CD14-positive monocyte (primary cell): ENCODE measurements around the gene FAM237A. TPM values are rescaled to one million over a fixed set of nuclear protein-coding genes. Genes with fewer than 3 reads are reported as not detected.

ENCODE experiments used
- DNase-seq, 3 donors: peaks; one replicate each; pipeline ENCODE4 v3.0.0-alpha.2; 2011 to 2022
- H2AFZ ChIP-seq: 2 replicates; pipeline ENCODE4 v1.6.0; 2012; ENCODE audit warnings: mild to moderate bottlenecking, low read depth, low read length, inconsistent platforms; ENCODE audit not compliant: insufficient read depth, poor library complexity, severe bottlenecking
- H3K27ac ChIP-seq, 2 donors: 1 replicate in 1 of 2; 2 replicates in 1 of 2; pipeline ENCODE4 v1.5.1; 2012 to 2013; ENCODE audit warnings: low read length in 2 of 2, control low read depth in 1 of 2, inconsistent platforms in 1 of 2, low read depth in 1 of 2, mild to moderate bottlenecking in 1 of 2
- H3K27me3 ChIP-seq, 2 donors: one replicate each; pipeline versions ENCODE4 v1.6.0 to v1.6.1; 2011 to 2013; ENCODE audit warnings: low read length in 2 of 2; ENCODE audit not compliant: control insufficient read depth in 2 of 2, insufficient read depth in 2 of 2
- H3K36me3 ChIP-seq, 2 donors: replicated peaks in 1 of 2; 1 replicate in 1 of 2; 2 replicates in 1 of 2; pipeline versions ENCODE4 v1.5.1 to v1.6.1; 2012 to 2013; ENCODE audit warnings: low read length in 2 of 2, control low read depth in 1 of 2, inconsistent platforms in 1 of 2, mild to moderate bottlenecking in 1 of 2; ENCODE audit not compliant: insufficient read depth in 2 of 2, control insufficient read depth in 1 of 2
- H3K4me1 ChIP-seq, 2 donors: 1 replicate in 1 of 2; 2 replicates in 1 of 2; pipeline versions ENCODE4 v1.5.1 to v1.6.1; 2012 to 2013; ENCODE audit warnings: low read length in 2 of 2, control low read depth in 1 of 2, inconsistent platforms in 1 of 2, mild to moderate bottlenecking in 1 of 2, moderate library complexity in 1 of 2; ENCODE audit not compliant: insufficient read depth in 2 of 2, control insufficient read depth in 1 of 2
- H3K4me2 ChIP-seq: replicated peaks from 2 replicates; pipeline ENCODE3; 2012; ENCODE audit warnings: low read length, moderate library complexity, mild to moderate bottlenecking; ENCODE audit not compliant: poor library complexity, severe bottlenecking; ENCODE audit errors: extremely low read depth
- H3K4me3 ChIP-seq, 3 experiments: fragments of 200-600 bp in 1 of 3; sonication (generic) in 1 of 3; replicated peaks in 1 of 3; 1 replicate in 2 of 3; 2 replicates in 1 of 3; pipeline ENCODE4 v1.5.1; 2011 to 2013; ENCODE audit warnings: low read length in 3 of 3, mild to moderate bottlenecking in 3 of 3, control low read depth in 2 of 3, low read depth in 2 of 3, inconsistent platforms in 1 of 3, moderate library complexity in 1 of 3
- H3K79me2 ChIP-seq: 2 replicates; pipeline ENCODE4 v1.6.0; 2012; ENCODE audit warnings: mild to moderate bottlenecking, control low read depth, inconsistent platforms, low read length, moderate library complexity; ENCODE audit not compliant: insufficient read depth
- H3K9ac ChIP-seq: 2 replicates; pipeline ENCODE4 v1.6.0; 2017; ENCODE audit warnings: low read length, mild to moderate bottlenecking; ENCODE audit not compliant: insufficient read depth, poor library complexity, severe bottlenecking
- H3K9me3 ChIP-seq, 2 donors: replicated peaks in 1 of 2; 1 replicate in 1 of 2; 2 replicates in 1 of 2; pipeline versions ENCODE4 v1.5.1 to v1.6.1; 2012 to 2013; ENCODE audit warnings: low read length in 2 of 2, control low read depth in 1 of 2; ENCODE audit not compliant: control insufficient read depth in 1 of 2, insufficient read depth in 1 of 2
- H4K20me1 ChIP-seq: 2 replicates; pipeline ENCODE4 v1.6.0; 2012; ENCODE audit warnings: mild to moderate bottlenecking, low read length, control low read depth, moderate library complexity; ENCODE audit not compliant: insufficient read depth
- H3K27ac Mint-ChIP-seq, 7 donors: one replicate each; pipeline ENCODE4 v1.8.0; 2020; ENCODE audit warnings: mild to moderate bottlenecking in 7 of 7, mixed read lengths in 7 of 7, moderate library complexity in 6 of 7, inconsistent platforms in 2 of 7
- H3K27me3 Mint-ChIP-seq, 3 donors: one replicate each; pipeline ENCODE4 v1.8.0; 2021 to 2022; ENCODE audit warnings: low read depth in 3 of 3, mild to moderate bottlenecking in 3 of 3, mixed read lengths in 3 of 3, moderate library complexity in 3 of 3, inconsistent platforms in 1 of 3
- H3K36me3 Mint-ChIP-seq, 2 donors: one replicate each; pipeline ENCODE4 v1.8.0; 2020; ENCODE audit warnings: mixed read lengths in 2 of 2, inconsistent platforms in 1 of 2, mild to moderate bottlenecking in 1 of 2
- H3K4me1 Mint-ChIP-seq: one replicate; pipeline ENCODE4 v1.8.0; 2020; ENCODE audit warnings: mild to moderate bottlenecking, mixed read lengths
- H3K4me3 Mint-ChIP-seq, 2 donors: one replicate each; pipeline ENCODE4 v1.8.0; 2020; ENCODE audit warnings: mild to moderate bottlenecking in 2 of 2, mixed read lengths in 2 of 2, moderate library complexity in 1 of 2
- H3K9me3 Mint-ChIP-seq, 7 donors: one replicate each; pipeline ENCODE4 v1.8.0; 2020 to 2022; ENCODE audit warnings: mixed read lengths in 7 of 7, mild to moderate bottlenecking in 6 of 7, moderate library complexity in 6 of 7, inconsistent platforms in 2 of 7
- CTCF ChIP-seq: fragments of 200-600 bp; IDR thresholded peaks from one replicate; pipeline ENCODE4 v1.8.0; 2022; ENCODE audit warnings: antibody characterized with exemption, mild to moderate bottlenecking
- WGBS: methylation state at CpG from one replicate; pipeline ENCODE4 v1.1.5; 2013; ENCODE audit warnings: missing lambda C conversion rate; ENCODE audit not compliant: insufficient coverage; 5-methylcytosine and 5-hydroxymethylcytosine counted together
- intact Hi-C, 2 donors: fragments of 100-400 bp; cut with micrococcal nuclease; formaldehyde crosslinking; loops; one replicate each; pipeline versions ENCODE4 v1.15.0 to v1.15.1; 2023
- polyA plus RNA-seq, 3 donors: library from polyadenylated mRNA; depleted of rRNA in 1 of 3; unstranded in 2 of 3; stranded (reverse) in 1 of 3; fragments of 300-500 nt in 2 of 3; fragments of >200 nt in 1 of 3; fragmentation: Illumina TruSeq in 2 of 3; gene quantifications; 1 replicate in 2 of 3; 2 replicates in 1 of 3; pipeline ENCODE4 v1.2.3, GENCODE V29; 2012 to 2021

The FAM237A gene
- polyA plus RNA-seq, 3 donors, result not detected

GRCh38 chr2:206683546-206683945 lies 41.3 kb downstream of the FAM237A start:
- Histone ChIP-seq H2AFZ (no peak overlapping the region), H3K9me3 (no peaks in the 10 kb centered on the region), H3K27ac (no peak overlapping the region), H3K36me3 (no peaks in the 10 kb centered on the region), H3K4me3 (no peak overlapping the region), H3K27me3 (no peaks in the 10 kb centered on the region), H3K9ac (no peak overlapping the region), H3K4me1 (no peaks in the 10 kb centered on the region), H3K79me2 (no peaks in the 10 kb centered on the region), H3K4me2 (no peak overlapping the region), H4K20me1 (no peaks in the 10 kb centered on the region)
- H3K27me3 Mint-ChIP-seq, result no peaks in the 10 kb centered on the region
- TF ChIP-seq CTCF, result no peak
- intact Hi-C loops, result no loop called here
- no peak for DNase-seq
- H3K4me3 Mint-ChIP-seq, result no peak overlapping the region
- WGBS, result 100% methylated on average over 3 of the region's 4 CpGs
- no peak overlapping the region for H3K27ac Mint-ChIP-seq
- H3K36me3 Mint-ChIP-seq, result no peaks in the 10 kb centered on the region
- H3K4me1 Mint-ChIP-seq, result no peaks in the 10 kb centered on the region
- peaks cover 0 to 1% (median 0%) of the 10 kb centered on the region in 7 donors for H3K9me3 Mint-ChIP-seq

- H3K27ac Mint-ChIP-seq, result no peak overlapping the region
- no peak overlapping the region for H3K9ac ChIP-seq
- no peak overlapping the region for H3K4me2 ChIP-seq
- peaks cover 1% of the 10 kb centered on the region for H3K4me1 Mint-ChIP-seq
- H3K27ac ChIP-seq, result no peak overlapping the region
- H3K27me3 ChIP-seq, result no peaks in the 10 kb centered on the region
- no peaks in the 10 kb centered on the region for H3K36me3 ChIP-seq
- H3K9me3 Mint-ChIP-seq, result no peaks in the 10 kb centered on the region
- H3K4me1 ChIP-seq, result no peaks in the 10 kb centered on the region
- no peak overlapping the region for H3K4me3 Mint-ChIP-seq
- H4K20me1 ChIP-seq, result no peaks in the 10 kb centered on the region
- no peaks in the 10 kb centered on the region for H3K79me2 ChIP-seq
- no peak overlapping the region for H3K4me3 ChIP-seq
- intact Hi-C loops, result no loop called here
- WGBS, result no CpG with 5 or more reads among the region's 2 CpGs
- no peak for DNase-seq
- no peaks in the 10 kb centered on the region for H3K27me3 Mint-ChIP-seq
- no peak for TF ChIP-seq CTCF
- no peaks in the 10 kb centered on the region for H3K36me3 Mint-ChIP-seq
- no peak overlapping the region for H2AFZ ChIP-seq
- H3K9me3 ChIP-seq, result no peaks in the 10 kb centered on the region
Observed at GRCh38 chr2:206688453-206688852, 46.2 kb downstream of the FAM237A start.
